HepG2 (cell line): ENCODE measurements around the gene BOD1L1. TPM values are rescaled to one million over a fixed set of nuclear protein-coding genes. Genes with fewer than 3 reads are reported as not detected.
A peak's percentile ranks its signal among the peaks of the same experiment; 100 is the strongest.

Source experiments
- ATAC-seq: fragments of 200-7000 bp; cut with Tn5 transposase; 3 replicates; pipeline ENCODE4 v1.9.1; 2020; ENCODE audit warnings: mild to moderate bottlenecking, moderate library complexity
- BruUV-seq: library from RNA; stranded (reverse); fragments of 400-500 nt; replicated peaks from 2 replicates; lab custom pipeline; 2021; lab: Mats Ljungman, UMichigan
- CTCF ChIA-PET: fragments of 300-600 bp; formaldehyde crosslinking; extraction: SDS; loops from one replicate; lab custom pipeline; 2021; ENCODE audit warnings: low total read pairs, inconsistent platforms, low intra/inter-chr PET ratio; lab: Yijun Ruan, JAX
- POLR2A ChIA-PET: fragments of 350-600 bp; sonication (Branson Sonifier 250); formaldehyde crosslinking; loops from one replicate; lab custom pipeline; 2020; ENCODE audit warnings: antibody characterized with exemption, inconsistent platforms; lab: Yijun Ruan, JAX
- DNase-seq: peaks from one replicate; pipeline ENCODE4 v3.0.0-alpha.2; 2015; ENCODE audit warnings: low spot score
- FAIRE-seq: peaks from 3 replicates; lab custom pipeline; 2011; peaks lifted over from hg19 to GRCh38; lab: Jason Lieb, UNC
- H2AFZ ChIP-seq: one replicate; pipeline ENCODE4 v1.6.1; 2011; ENCODE audit warnings: low read length, inconsistent platforms
- H3K27ac ChIP-seq: fragments of 300-600 bp; 3 replicates; pipeline ENCODE4 v1.8.0; 2011; ENCODE audit warnings: mixed run types, mild to moderate bottlenecking, mixed read lengths, low read length, inconsistent platforms; ENCODE audit not compliant: insufficient read depth; ENCODE audit errors: extremely low read length
- H3K27me3 ChIP-seq, 2 experiments: fragments of 200-600 bp in 1 of 2; 2 replicates in 1 of 2; 3 replicates in 1 of 2; pipeline versions ENCODE4 v1.6.0 to v1.8.0; 2011; ENCODE audit warnings: low read length in 2 of 2, mild to moderate bottlenecking in 2 of 2, moderate library complexity in 2 of 2, inconsistent platforms in 1 of 2; ENCODE audit not compliant: insufficient read depth in 2 of 2, control insufficient read depth in 1 of 2
- H3K36me3 ChIP-seq, 2 experiments: fragments of 200-600 bp in 1 of 2; replicated peaks in 1 of 2; 2 replicates in 1 of 2; 3 replicates in 1 of 2; pipeline versions ENCODE4 v1.5.1 to v1.8.0; 2011; ENCODE audit warnings: low read length in 2 of 2, inconsistent platforms in 1 of 2; ENCODE audit not compliant: insufficient read depth in 2 of 2, control insufficient read depth in 1 of 2
- H3K4me1 ChIP-seq: 2 replicates; pipeline ENCODE4 v1.5.1; 2012; ENCODE audit warnings: low read length, inconsistent platforms; ENCODE audit not compliant: insufficient read depth
- H3K4me2 ChIP-seq: 2 replicates; pipeline ENCODE4 v1.6.0; 2011; ENCODE audit warnings: low read depth, low read length, inconsistent platforms
- H3K4me3 ChIP-seq, 3 experiments: fragments of 200-600 bp in 1 of 3; sonication (generic), shearing (Covaris generic) in 1 of 3; replicated peaks in 1 of 3; 2 replicates each; pipeline ENCODE4 v1.5.1; 2011 to 2016; ENCODE audit warnings: low read length in 3 of 3, inconsistent platforms in 2 of 3, low read depth in 2 of 3, mild to moderate bottlenecking in 2 of 3, control low read depth in 1 of 3, mixed read lengths in 1 of 3; ENCODE audit not compliant: insufficient read depth in 1 of 3
- H3K79me2 ChIP-seq: one replicate; pipeline ENCODE4 v1.6.1; 2011; ENCODE audit warnings: low read length, inconsistent platforms; ENCODE audit not compliant: insufficient read depth
- H3K9ac ChIP-seq: 2 replicates; pipeline ENCODE4 v1.6.0; 2011; ENCODE audit warnings: mild to moderate bottlenecking, low read depth, low read length, inconsistent platforms; ENCODE audit not compliant: insufficient read depth
- H3K9me3 ChIP-seq: 2 replicates; pipeline ENCODE4 v1.5.1; 2012; ENCODE audit warnings: mild to moderate bottlenecking, low read length
- H4K20me1 ChIP-seq: 2 replicates; pipeline ENCODE4 v1.6.0; 2011; ENCODE audit warnings: inconsistent platforms, mild to moderate bottlenecking, low read length, moderate library complexity; ENCODE audit not compliant: insufficient read depth
- ZBTB33 ChIP-seq: sonication (generic); formaldehyde crosslinking; IDR thresholded peaks from 2 replicates; pipeline ENCODE4 v1.4.0; 2020; ENCODE audit warnings: missing genetic modification reagents
- ZNF761 ChIP-seq: sonication (generic); formaldehyde crosslinking; conservative IDR thresholded peaks from 2 replicates; pipeline ENCODE4 v1.4.0; 2020; ENCODE audit warnings: mild to moderate bottlenecking, missing genetic modification reagents
- WGBS: methylation state at CpG from one replicate; pipeline ENCODE4 v1.1.6; 2017; ENCODE audit warnings: low lambda C conversion rate; 5-methylcytosine and 5-hydroxymethylcytosine counted together
- in situ Hi-C: cut with HindIII; loops from 2 replicates; pipeline ENCODE4 v1.10.0; 2017; ENCODE audit warnings: low pct_unique_long_range_greater_than_20kb; ENCODE audit not compliant: extremely low pct_ligation_motif_present
- intact Hi-C: fragments of 100-400 bp; cut with micrococcal nuclease; formaldehyde crosslinking; loops from one replicate; pipeline ENCODE4 v1.10.0; 2022; ENCODE audit not compliant: unreplicated experiment
- polyA plus RNA-seq, 8 experiments: library from polyadenylated mRNA; depleted of rRNA in 3 of 8; stranded (reverse) in 7 of 8; unstranded in 1 of 8; fragments of >200 nt; fragmentation: Illumina TruSeq in 4 of 8; extraction: Trizol in 4 of 8; gene quantifications; 2 replicates each; pipeline versions ENCODE4 v1.2.1 to v1.2.3, GENCODE V29; 2011 to 2016; ENCODE audit warnings: low read depth in 4 of 8, missing spikeins in 1 of 8, mixed read lengths in 1 of 8; ENCODE audit not compliant: insufficient read depth in 1 of 8
- total RNA-seq, 5 experiments: library from RNA; depleted of rRNA; stranded (reverse); fragments of >200 nt; fragmentation: Illumina TruSeq; extraction: Trizol; gene quantifications; 2 replicates each; pipeline ENCODE4 v1.2.3, GENCODE V29; 2016; ENCODE audit warnings: low read depth in 1 of 5

Gene BOD1L1
- total and polyA plus RNA-seq, 2 of the 13 experiments (the other 11 are each of a cell fraction or from before 2014, with no cell fraction given): 11.7 to 17.9 TPM

GRCh38 chr4:13541720-13542576, 85.6 kb downstream of the BOD1L1 start:
- ATAC-seq: no peak
- intact Hi-C loops: loop anchor here (10.0 kb wide), 1 partner anchor 417 kb away; no protein-coding TSS in a partner anchor

More at GRCh38 chr4:13541720-13542576, 85.6 kb downstream of the BOD1L1 start:
- in situ Hi-C loops: no loop called here
- H3K79me2 ChIP-seq: no peaks in the 10 kb centered on the region
- no peak overlapping the region for H2AFZ ChIP-seq
- no peak overlapping the region for H3K27ac ChIP-seq
- WGBS: 93% methylated on average over 52 of the region's 79 CpGs
- TF ChIP-seq ZBTB33 (CRISPR knock-in tag) (0 out of 2 replicates have a peak, but pooled peaks have one; percentile 17), ZNF761 (CRISPR knock-in tag) (no peak)
- TF ChIP-seq, all 625 proteins: peak for 1
- Histone ChIP-seq H4K20me1 (0 out of 2 replicates have a peak, but pooled peaks cover 2% of the 10 kb centered on the region), H3K4me3 (no peak overlapping the region), H3K9ac (no peak overlapping the region), H3K4me1 (peaks cover 28% of the 10 kb centered on the region), H3K9me3 (no peaks in the 10 kb centered on the region), H3K36me3 (no peaks in the 10 kb centered on the region), H3K27me3 (peaks cover 7 to 58% of the 10 kb centered on the region in 2 experiments; a peak in 4 of 5 replicates), H3K4me2 (no peak overlapping the region)
- POLR2A ChIA-PET: no interaction called here
- DNase-seq (no peak), FAIRE-seq (no peak)
- BruUV-seq: no TSS peak
- CTCF ChIA-PET: no interaction called here
